Measurements from ENCODE around the gene CCHCR1. TPM values are rescaled to one million over a fixed set of nuclear protein-coding genes. Genes with fewer than 3 reads are reported as not detected.

The CCHCR1 gene
- polyA plus RNA-seq, 3 donors = 2.2 to 8.4 (median 2.8) TPM

DNA sequence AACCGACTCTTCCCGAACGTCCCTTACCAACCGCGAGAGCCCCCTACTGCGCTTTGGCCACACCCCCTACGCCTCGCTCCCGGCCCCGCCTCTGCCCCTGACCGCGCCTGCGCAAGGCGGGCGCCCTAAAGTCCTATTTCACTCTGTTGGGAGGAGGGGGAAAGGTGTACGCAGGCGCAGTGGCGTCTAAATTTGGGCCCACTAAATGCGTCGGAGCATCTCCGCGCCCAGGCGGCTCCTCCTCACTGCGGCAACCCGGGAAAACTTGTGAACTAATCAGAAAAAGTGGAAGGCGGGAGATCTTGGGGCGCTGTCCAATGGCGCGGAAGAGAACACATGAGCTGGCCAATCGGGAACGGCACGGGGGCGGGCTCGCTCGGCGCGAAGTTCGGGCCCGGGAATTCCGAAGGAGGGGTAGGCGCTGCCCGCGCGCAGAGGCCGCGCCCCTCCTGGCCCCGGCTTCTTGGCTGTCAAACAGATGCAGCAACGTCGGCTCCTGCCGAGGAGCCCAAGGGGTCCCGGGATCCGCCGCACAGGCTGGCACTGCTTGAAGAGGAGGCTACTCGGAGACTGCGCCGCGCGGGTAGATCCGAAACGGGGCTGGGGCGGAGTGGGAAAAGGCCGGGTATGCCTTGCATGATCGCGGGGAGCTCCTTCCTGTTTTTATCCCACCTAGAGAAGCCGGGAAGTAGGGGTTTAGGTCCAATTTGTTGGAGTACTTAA, 699 bp upstream of the CCHCR1 start, which contains the start of gene TCF19:
TSS of gene TCF19 (plus strand) at position 450 of the 723 bp plus-strand sequence. CDS start 881 bp downstream, outside the sequence.
- Mint-ChIP-seq H3K4me3 (peak within 1 kb of the TSS; percentile 91 to 94), H3K36me3 (peaks cover 14 to 36% of the 10 kb centered on the region in 2 donors), H3K27me3 (ENCODE audit: low read depth in 3 of 3) (peaks cover 0 to 2% (median 0%) of the 10 kb centered on the region in 3 donors), H3K27ac (peak within 1 kb of the TSS; percentile 45 to 90 (median 81)), H3K9me3 (no peaks in the 10 kb centered on the region), H3K4me1 (peaks cover 31% of the 10 kb centered on the region)
- intact Hi-C loops (cut with micrococcal nuclease) = no loop called here
- DNase-seq = peak; percentile 99
- H3K27me3 ChIP-seq (ENCODE audit: control insufficient read depth in 2 of 2, insufficient read depth in 2 of 2, low read length in 2 of 2) = no peaks in the 10 kb centered on the region
- H4K20me1 ChIP-seq (ENCODE audit: insufficient read depth, low read length) = no peaks in the 10 kb centered on the region
- peak within 1 kb of the TSS; percentile 27 to 65 for H3K27ac ChIP-seq (ENCODE audit: low read depth in 1 of 2, low read length in 2 of 2)
- peak within 1 kb of the TSS; percentile 79 to 92 (median 81) for H3K4me3 ChIP-seq (replicated peaks in 1 of 3; ENCODE audit: low read depth in 2 of 3, low read length in 3 of 3)
- under 1% methylated on average over 58 of the region's 65 CpGs for WGBS (ENCODE audit: insufficient coverage)
- peaks cover 2 to 31% of the 10 kb centered on the region in 2 donors for H3K36me3 ChIP-seq (replicated peaks in 1 of 2; ENCODE audit: control insufficient read depth in 1 of 2, insufficient read depth in 2 of 2, low read length in 2 of 2)
- peaks cover 21% of the 10 kb centered on the region for H3K79me2 ChIP-seq (ENCODE audit: insufficient read depth, low read length)
- H3K9ac ChIP-seq (ENCODE audit: insufficient read depth, low read length, poor library complexity, severe bottlenecking) = peak within 1 kb of the TSS; percentile 69
- H3K4me2 ChIP-seq (replicated peaks; ENCODE audit: extremely low read depth, low read length, poor library complexity, severe bottlenecking) = peak within 1 kb of the TSS; percentile 99
- H3K4me1 ChIP-seq (ENCODE audit: control insufficient read depth in 1 of 2, insufficient read depth in 2 of 2, low read length in 2 of 2) = peaks cover 17 to 24% of the 10 kb centered on the region in 2 donors
- peak within 1 kb of the TSS; percentile 88 for H2AFZ ChIP-seq (ENCODE audit: insufficient read depth, low read depth, low read length, poor library complexity, severe bottlenecking)
- TF ChIP-seq CTCF (IDR thresholded peaks at IDR 0.05) = no peak
- H3K9me3 ChIP-seq (replicated peaks in 1 of 2; ENCODE audit: control insufficient read depth in 1 of 2, insufficient read depth in 1 of 2, low read length in 2 of 2) = no peaks in the 10 kb centered on the region

GRCh38 chr6:31156641-31157040, 961 bp downstream of the CCHCR1 start:
- no peaks in the 10 kb centered on the region for H4K20me1 ChIP-seq (ENCODE audit: insufficient read depth, low read length)
- Mint-ChIP-seq H3K9me3 (no peaks in the 10 kb centered on the region), H3K27me3 (ENCODE audit: low read depth in 3 of 3) (peaks cover 0 to 2% (median 0%) of the 10 kb centered on the region in 3 donors), H3K36me3 (peaks cover 15 to 29% of the 10 kb centered on the region in 2 donors), H3K27ac (peak overlapping the region in 1 of 7 donors; percentile 80), H3K4me1 (peaks cover 29% of the 10 kb centered on the region), H3K4me3 (no peak overlapping the region)
- no peak overlapping the region for H3K4me2 ChIP-seq (replicated peaks; ENCODE audit: extremely low read depth, low read length, poor library complexity, severe bottlenecking)
- no peak for DNase-seq
- H3K4me1 ChIP-seq (ENCODE audit: control insufficient read depth in 1 of 2, insufficient read depth in 2 of 2, low read length in 2 of 2) = peaks cover 17 to 24% of the 10 kb centered on the region in 2 donors
- H3K79me2 ChIP-seq (ENCODE audit: insufficient read depth, low read length) = peaks cover 21% of the 10 kb centered on the region
- no peak for TF ChIP-seq CTCF (IDR thresholded peaks at IDR 0.05)
- H3K9me3 ChIP-seq (replicated peaks in 1 of 2; ENCODE audit: control insufficient read depth in 1 of 2, insufficient read depth in 1 of 2, low read length in 2 of 2) = no peaks in the 10 kb centered on the region
- no peak overlapping the region for H2AFZ ChIP-seq (ENCODE audit: insufficient read depth, low read depth, low read length, poor library complexity, severe bottlenecking)
- H3K27ac ChIP-seq (ENCODE audit: low read depth in 1 of 2, low read length in 2 of 2) = no peak overlapping the region
- WGBS (ENCODE audit: insufficient coverage) = 100% methylated on average over 5 of the region's 7 CpGs
- intact Hi-C loops (cut with micrococcal nuclease) = no loop called here
- peaks cover 0 to 15% of the 10 kb centered on the region in 2 donors for H3K36me3 ChIP-seq (replicated peaks in 1 of 2; ENCODE audit: control insufficient read depth in 1 of 2, insufficient read depth in 2 of 2, low read length in 2 of 2)
- no peak overlapping the region for H3K9ac ChIP-seq (ENCODE audit: insufficient read depth, low read length, poor library complexity, severe bottlenecking)
- H3K4me3 ChIP-seq (replicated peaks in 1 of 3; ENCODE audit: low read depth in 2 of 3, low read length in 3 of 3) = no peak overlapping the region
- H3K27me3 ChIP-seq (ENCODE audit: control insufficient read depth in 2 of 2, insufficient read depth in 2 of 2, low read length in 2 of 2) = no peaks in the 10 kb centered on the region
